ENCODE results near the gene KIRREL1. TPM values are rescaled to one million over a fixed set of nuclear protein-coding genes. Genes with fewer than 3 reads are reported as not detected.

KIRREL1 gene
- total RNA-seq, 1 donor from 2014 or later = 34.9 TPM

DNA sequence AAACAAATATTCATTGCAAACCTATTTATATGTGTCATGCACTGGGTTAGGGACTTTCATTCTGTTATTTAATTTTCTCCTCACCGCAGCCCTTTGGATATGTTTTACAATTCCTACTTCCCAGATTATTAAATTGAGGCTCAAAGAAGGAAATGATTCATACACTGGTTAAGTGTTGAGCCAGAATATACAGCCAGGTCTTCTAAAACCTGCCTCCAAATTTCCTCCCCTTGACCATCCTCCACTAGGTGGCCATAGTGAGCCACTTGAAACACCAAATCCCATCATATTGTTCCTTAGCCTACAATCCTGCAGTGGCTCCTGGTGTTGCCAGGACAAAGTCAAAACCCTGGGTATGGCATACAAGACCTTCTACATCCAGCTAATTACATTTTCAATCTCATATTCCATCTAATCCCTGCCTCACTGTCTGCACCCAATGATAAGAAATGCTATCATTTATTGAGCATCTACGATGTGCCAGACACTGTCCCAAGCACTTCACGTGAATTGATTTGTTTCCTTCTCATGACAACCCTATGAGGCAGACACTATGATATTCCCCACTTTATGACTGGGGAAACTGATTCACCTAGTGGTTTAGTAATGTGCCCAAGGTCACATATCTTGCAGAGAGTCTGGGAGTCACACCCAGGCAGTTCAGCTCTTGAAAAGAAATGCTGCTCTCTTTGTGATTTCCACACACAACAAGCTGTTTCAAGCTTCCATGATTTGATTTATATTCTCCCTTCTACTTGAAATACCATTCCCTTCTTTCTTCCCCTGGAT is 23.6 kb upstream of the KIRREL1 start:
- H3K4me3 ChIP-seq = no peak overlapping the region
- DNase-seq (ENCODE audit: extremely low spot score in 2 of 2) = no peak
- H3K27ac ChIP-seq = no peak overlapping the region
- peaks cover 14% of the 10 kb centered on the region for H3K4me1 ChIP-seq
- no peaks in the 10 kb centered on the region for H3K9me3 ChIP-seq
- H3K27me3 ChIP-seq = no peaks in the 10 kb centered on the region
- intact Hi-C loops (cut with DNase I) = loop anchor here (5.0 kb wide), 1 partner anchor 147 kb away; no protein-coding TSS in a partner anchor
- H3K36me3 ChIP-seq = no peaks in the 10 kb centered on the region
- TF ChIP-seq, protein P1, sequence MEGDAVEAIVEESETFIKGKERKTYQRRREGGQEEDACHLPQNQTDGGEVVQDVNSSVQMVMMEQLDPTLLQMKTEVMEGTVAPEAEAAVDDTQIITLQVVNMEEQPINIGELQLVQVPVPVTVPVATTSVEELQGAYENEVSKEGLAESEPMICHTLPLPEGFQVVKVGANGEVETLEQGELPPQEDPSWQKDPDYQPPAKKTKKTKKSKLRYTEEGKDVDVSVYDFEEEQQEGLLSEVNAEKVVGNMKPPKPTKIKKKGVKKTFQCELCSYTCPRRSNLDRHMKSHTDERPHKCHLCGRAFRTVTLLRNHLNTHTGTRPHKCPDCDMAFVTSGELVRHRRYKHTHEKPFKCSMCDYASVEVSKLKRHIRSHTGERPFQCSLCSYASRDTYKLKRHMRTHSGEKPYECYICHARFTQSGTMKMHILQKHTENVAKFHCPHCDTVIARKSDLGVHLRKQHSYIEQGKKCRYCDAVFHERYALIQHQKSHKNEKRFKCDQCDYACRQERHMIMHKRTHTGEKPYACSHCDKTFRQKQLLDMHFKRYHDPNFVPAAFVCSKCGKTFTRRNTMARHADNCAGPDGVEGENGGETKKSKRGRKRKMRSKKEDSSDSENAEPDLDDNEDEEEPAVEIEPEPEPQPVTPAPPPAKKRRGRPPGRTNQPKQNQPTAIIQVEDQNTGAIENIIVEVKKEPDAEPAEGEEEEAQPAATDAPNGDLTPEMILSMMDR (IDR thresholded peaks at IDR 0.05) = peak; percentile 25 to 47 (median 46)
- no peak for TF ChIP-seq POLR2AphosphoS5 (IDR thresholded peaks at IDR 0.05; ENCODE audit: insufficient read depth in 1 of 2, low read depth in 1 of 2)

DNA sequence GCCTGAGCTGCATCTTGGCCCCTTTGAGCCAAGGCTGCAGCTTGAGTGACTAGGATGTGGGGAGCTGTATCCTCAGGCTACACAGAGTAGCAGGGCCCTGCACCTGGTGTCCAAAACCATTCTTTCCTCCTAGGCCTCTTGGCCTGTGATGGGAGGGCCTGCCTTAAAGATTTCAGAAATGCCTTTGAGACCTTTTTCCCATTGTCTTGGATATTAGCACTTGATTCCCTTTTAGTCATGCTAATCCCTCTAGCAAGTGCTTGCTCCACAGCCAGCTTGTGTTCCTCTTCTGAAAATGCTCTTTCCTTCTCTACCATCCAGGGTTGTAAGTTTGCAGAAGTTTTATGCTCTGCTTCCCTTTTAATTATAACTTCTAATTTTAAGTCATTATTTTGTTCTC is 21.7 kb upstream of the KIRREL1 start:
- no peaks in the 10 kb centered on the region for H3K9me3 ChIP-seq
- H3K27ac ChIP-seq = no peak overlapping the region
- intact Hi-C loops (cut with DNase I) = no loop called here
- H3K27me3 ChIP-seq = no peaks in the 10 kb centered on the region
- H3K4me1 ChIP-seq = peaks cover 14% of the 10 kb centered on the region
- TF ChIP-seq POLR2AphosphoS5 (IDR thresholded peaks at IDR 0.05; ENCODE audit: insufficient read depth in 1 of 2, low read depth in 1 of 2) (no peak), POLR2A (IDR thresholded peaks at IDR 0.05) (no peak)
- TF ChIP-seq, protein P1 (IDR thresholded peaks at IDR 0.05) = no peak
- H3K36me3 ChIP-seq = no peaks in the 10 kb centered on the region
- H3K4me3 ChIP-seq = no peak overlapping the region
- no peak for DNase-seq (ENCODE audit: extremely low spot score in 2 of 2)

DNA sequence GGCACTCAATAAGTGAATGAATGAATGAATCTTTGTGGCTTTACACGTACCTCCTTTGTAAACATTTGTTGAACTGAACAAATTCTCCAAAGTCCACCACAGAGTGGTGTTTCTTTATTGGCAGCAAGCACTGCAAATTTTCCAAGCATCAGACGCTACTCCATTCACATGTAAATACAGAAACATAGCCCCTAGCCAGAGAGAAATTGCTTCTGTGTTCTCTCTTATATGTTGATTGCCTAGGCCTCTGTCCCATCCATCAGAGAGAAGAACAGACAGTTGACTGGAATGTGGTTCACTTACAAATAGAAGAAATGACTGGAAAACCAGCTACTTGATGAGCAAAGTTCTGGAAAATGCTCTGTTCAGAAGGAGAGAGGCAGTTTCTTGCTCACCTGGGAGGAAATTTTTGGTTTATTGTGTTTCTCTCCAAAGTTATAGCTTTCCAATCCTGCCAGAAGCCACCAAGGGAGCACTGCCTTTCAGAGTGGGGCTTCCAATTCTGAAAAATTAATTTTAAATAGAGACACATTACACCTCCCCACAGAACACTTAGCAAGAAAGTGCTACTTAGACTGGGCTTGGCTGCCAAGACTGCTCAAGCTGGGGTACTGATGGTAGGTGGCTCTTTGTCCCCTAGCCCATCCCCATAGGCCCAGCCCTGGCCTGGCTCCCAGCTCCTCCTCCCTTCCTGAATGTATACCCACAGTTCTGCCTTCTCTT is 18.1 kb upstream of the KIRREL1 start:
- Histone ChIP-seq H3K36me3 (no peaks in the 10 kb centered on the region), H3K27me3 (no peaks in the 10 kb centered on the region), H3K9me3 (no peaks in the 10 kb centered on the region), H3K27ac (no peak overlapping the region), H3K4me1 (peaks cover 10% of the 10 kb centered on the region), H3K4me3 (no peak overlapping the region)
- TF ChIP-seq POLR2AphosphoS5 (IDR thresholded peaks at IDR 0.05; ENCODE audit: insufficient read depth in 1 of 2, low read depth in 1 of 2) (no peak), POLR2A (IDR thresholded peaks at IDR 0.05) (no peak)
- TF ChIP-seq, protein P1 (IDR thresholded peaks at IDR 0.05) = no peak
- DNase-seq (ENCODE audit: extremely low spot score in 2 of 2) = no peak
- intact Hi-C loops (cut with DNase I) = no loop called here

DNA sequence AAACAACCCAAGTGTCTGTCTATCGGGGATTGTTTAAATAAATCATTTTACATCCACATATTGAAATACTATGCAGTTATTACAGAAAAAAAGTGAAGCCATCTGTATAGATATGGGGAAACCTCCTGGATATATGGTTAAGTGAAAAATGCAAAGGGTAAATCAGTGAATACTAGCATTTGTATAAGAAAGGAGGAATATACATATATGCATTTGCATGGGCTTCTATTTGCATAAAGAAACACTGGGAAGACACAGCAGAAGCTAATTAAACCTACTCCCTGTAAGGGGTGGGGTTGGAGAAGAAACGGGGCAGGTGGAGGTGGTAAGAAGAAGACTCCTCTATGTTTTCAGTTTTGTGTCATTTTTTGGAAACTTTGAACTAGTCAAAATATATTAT is 16.6 kb upstream of the KIRREL1 start:
- no peak for DNase-seq (ENCODE audit: extremely low spot score in 2 of 2)
- H3K27me3 ChIP-seq = no peaks in the 10 kb centered on the region
- H3K27ac ChIP-seq = no peak overlapping the region
- TF ChIP-seq, protein P1 (IDR thresholded peaks at IDR 0.05) = no peak
- TF ChIP-seq POLR2AphosphoS5 (IDR thresholded peaks at IDR 0.05; ENCODE audit: insufficient read depth in 1 of 2, low read depth in 1 of 2) (no peak), POLR2A (IDR thresholded peaks at IDR 0.05) (no peak)
- intact Hi-C loops (cut with DNase I) = no loop called here
- peaks cover 10% of the 10 kb centered on the region for H3K4me1 ChIP-seq
- H3K36me3 ChIP-seq = no peaks in the 10 kb centered on the region
- no peak overlapping the region for H3K4me3 ChIP-seq
- no peaks in the 10 kb centered on the region for H3K9me3 ChIP-seq
